ENCODE results near the gene RBM10.

The RBM10 gene

DNA sequence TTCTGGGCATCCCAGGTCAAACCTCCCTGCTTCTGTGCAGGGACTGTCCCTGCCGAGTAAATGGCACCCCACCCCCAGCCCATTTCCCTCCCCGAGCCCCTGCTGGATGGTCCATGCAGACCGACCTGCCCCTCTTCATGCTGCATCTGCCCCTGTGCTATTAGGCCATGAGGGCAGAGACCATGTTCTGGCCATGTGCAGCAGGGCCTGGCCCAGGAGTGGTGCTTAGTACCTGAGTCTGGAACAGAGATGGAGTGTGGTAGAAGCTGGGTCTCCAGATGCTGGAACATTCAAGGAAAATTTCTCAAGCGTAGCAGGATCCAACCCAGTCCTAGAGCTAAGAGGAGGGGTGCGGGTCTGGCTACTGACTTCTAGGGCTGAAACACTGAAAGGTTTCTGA is 33.3 kb downstream of the RBM10 start:
- DNase-seq = no peak

GRCh38 chrX:47179221-47179927 is 34.4 kb downstream of the RBM10 start:
- DNase-seq = no peak

GRCh38 chrX:47179928-47180255 is 34.9 kb downstream of the RBM10 start:
- no peak for DNase-seq

- no peak for DNase-seq
Observed at GRCh38 chrX:47180346-47180745, 35.3 kb downstream of the RBM10 start.

GRCh38 chrX:47181301-47181700 is 36.3 kb downstream of the RBM10 start:
- no peak for DNase-seq

- DNase-seq = no peak
Observed at GRCh38 chrX:47182106-47182700, 37.2 kb downstream of the RBM10 start.

DNA sequence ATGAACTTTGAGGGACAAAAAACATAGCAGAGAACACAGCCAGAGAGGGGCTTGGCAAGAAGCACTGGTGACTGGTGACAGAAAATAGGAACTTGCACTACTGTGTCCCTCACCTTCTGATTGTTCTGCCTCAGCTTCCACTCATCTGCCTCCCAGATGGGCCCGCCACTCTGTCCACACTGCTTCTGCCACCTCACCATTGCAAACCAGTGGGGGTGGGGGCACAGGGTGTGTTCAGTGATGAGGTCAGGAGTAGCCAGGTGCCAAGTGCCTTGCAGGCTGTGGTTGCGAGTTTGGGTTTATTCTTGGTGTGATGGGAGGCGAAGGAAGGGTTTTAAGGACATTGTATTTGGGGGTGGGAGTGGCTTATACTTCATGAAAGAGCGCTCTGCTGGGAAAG is 39.5 kb downstream of the RBM10 start:
- DNase-seq = no peak

- DNase-seq = no peak
Observed at GRCh38 chrX:47185241-47185640, 40.2 kb downstream of the RBM10 start.

DNA sequence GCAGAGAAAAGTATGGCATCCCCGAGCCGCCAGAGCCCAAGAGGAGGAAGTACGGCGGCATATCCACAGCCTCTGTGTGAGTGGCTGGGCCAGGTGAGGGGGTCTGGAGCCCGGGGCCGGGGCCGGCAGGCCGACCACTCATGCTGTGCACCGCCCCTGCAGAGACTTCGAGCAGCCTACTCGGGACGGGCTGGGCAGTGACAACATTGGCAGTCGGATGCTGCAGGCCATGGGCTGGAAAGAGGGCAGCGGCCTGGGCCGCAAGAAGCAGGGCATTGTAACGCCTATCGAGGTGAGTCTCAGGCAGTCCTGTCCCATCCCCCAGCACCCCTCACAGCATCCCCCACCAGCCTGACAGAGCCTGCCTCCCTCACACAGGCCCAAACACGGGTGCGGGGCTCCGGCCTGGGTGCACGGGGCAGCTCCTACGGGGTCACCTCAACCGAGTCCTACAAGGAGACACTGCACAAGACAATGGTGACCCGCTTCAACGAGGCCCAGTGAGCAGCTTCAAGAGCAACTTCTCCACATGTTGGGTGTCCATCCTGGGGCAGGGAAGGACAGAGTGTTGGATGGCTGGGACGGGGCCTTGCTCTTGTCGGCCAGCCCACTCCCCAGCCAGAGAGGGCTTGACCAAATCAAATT is 41.2 kb downstream of the RBM10 start:
- no peak for DNase-seq

GRCh38 chrX:47187106-47187677 is 42.2 kb downstream of the RBM10 start:
- no peak for DNase-seq

GRCh38 chrX:47189906-47190305 is 44.9 kb downstream of the RBM10 start:
- DNase-seq = no peak

DNA sequence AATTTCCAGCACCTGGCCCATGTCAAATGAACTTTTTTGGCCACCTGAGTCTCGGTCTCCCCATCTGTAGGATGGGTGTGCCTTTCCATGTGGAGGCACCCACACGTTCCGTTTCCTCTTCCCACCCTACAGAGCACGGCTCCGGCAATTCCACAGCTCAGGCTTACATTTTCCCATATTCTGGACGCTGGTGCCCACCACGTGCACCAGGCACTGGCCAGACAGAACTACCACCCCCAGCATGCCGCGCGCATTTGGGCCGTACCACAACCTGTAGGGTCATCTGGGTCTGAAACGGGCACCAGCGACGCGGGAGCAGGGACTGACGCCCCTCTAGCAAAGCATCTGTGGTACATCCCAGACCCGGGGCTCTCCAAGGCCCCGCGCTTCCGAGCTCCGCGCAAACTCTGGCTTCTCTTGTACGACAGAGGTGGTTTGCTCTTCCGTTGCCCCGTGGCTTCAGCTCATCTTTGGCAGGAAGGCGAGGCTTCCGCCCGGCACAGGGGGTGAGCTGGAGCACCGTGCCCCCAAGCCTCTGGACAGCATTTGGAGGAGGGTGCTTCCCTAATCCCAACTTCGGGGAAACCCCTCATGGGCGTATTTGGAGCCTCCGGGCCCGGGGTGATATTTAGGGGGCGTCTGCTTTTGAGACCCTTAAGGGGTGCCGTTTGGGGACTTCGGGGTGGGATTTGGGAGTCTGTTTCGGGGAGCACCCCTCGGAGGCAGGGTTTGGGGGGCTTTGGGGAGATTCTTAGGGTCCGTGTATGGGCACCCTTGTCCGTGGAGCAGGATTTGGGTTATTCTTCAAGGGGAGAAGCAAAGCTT is 45.6 kb downstream of the RBM10 start:
- peak; percentile 95 for DNase-seq

DNA sequence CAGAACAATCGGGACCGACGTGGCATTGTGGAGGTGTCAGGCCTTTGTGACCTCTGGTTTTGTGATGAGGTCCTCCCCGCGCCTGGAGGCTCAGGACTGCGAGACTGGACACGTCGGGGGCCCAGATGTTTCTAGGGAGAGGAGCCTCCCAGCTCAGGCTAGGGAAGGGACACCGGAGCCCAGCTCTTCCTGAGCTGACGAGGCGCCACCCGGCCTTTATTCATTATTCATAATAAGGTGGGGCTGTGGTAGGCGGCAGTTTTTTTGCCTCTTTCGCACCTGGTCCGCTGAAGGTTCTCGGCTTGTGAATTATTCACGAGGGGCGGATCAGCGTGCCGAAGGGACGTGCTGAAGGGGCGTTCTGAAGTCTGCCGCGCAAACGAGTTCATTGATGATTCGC is 46.3 kb downstream of the RBM10 start:
- peak; percentile 68 for DNase-seq

- peak; percentile 20 for DNase-seq
Observed at GRCh38 chrX:47191806-47192401, 46.9 kb downstream of the RBM10 start.

GRCh38 chrX:47193475-47194193 is 48.6 kb downstream of the RBM10 start, which contains the start of gene UBA1:
Gene UBA1, plus strand, starts transcription at chrX:47193829. Its CDS starts 4,974 bp downstream, at chrX:47198803.
- DNase-seq = peak; percentile 96

- no peak for DNase-seq
Observed at GRCh38 chrX:47194194-47194787, 49.3 kb downstream of the RBM10 start.

DNA sequence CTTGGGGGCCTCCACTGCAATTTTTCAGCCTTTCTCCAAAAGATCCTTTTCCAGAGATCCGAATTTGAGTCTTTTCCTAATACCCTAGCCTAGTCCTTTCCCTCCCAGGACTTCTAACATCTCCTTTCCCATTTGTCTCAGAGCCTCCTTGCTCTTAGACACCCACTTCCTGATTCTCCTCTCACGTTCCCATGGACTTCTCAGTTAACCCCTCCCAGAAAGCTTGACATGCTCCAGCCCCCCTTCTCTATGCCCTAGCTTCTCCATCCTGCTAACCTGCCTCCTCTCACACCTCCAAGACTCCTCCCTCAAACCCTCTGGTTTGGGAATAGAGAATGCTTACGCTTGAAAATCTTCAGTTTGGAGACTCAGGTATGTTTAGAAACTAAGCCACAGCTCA is 51.1 kb downstream of the RBM10 start:
- no peak for DNase-seq

- no peak for DNase-seq
Observed at GRCh38 chrX:47197526-47197925, 52.5 kb downstream of the RBM10 start.

DNA sequence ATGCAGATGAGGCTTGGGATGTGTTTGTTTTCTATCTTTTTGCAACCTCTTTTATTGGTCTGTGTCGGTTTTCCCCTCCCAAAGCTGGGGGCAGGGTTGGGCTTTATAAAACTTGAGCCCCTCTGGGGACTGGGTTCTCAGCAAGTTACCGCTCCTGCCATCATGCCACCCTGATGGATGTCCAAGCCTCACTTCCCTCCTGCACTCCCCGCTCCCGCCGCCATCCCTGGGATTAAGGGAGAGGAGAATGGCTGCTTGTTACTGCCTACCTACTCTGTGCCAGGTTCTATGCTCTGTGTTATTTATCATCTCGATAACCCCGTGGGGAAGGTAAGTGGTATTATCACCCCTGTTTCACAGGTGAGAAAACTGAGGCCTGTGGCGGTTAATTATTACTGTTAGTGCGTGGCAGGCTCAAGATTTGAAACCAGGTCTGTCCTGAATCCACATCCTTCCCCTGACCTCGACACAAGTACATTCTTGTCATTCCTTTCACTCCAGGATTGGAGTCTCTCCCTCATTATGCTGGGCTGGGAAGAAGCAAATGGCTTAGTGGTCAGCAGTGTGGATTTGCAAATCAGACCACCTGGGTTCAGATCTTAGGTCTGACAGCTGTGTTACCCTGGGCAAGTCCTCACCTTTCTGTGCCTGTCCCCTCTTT is 53.1 kb downstream of the RBM10 start:
- no peak for DNase-seq

- DNase-seq = no peak
Observed at GRCh38 chrX:47198687-47199080, 53.7 kb downstream of the RBM10 start.

- DNase-seq = no peak
Observed at GRCh38 chrX:47199286-47199685, 54.3 kb downstream of the RBM10 start.

Measured in NCI-H69 (cell line).